ENCODE measurements around the gene KIF16B. TPM values are rescaled to one million over a fixed set of nuclear protein-coding genes. Genes with fewer than 3 reads are reported as not detected.

Gene KIF16B
- total RNA-seq, 6 donors from 2014 or later, result 18.4 to 114 (median 26.3) TPM

GRCh38 chr20:16327606-16328005 is 245.6 kb downstream of the KIF16B start:
- no peak for DNase-seq
- no peak for ATAC-seq (ENCODE audit: low FRiP score in 2 of 2)
- Histone ChIP-seq H3K27me3 (no peaks in the 10 kb centered on the region), H3K4me1 (no peaks in the 10 kb centered on the region), H3K9me3 (no peaks in the 10 kb centered on the region), H3K36me3 (peaks cover 0 to 4% (median 0%) of the 10 kb centered on the region in 4 donors), H3K4me3 (no peak overlapping the region), H3K27ac (no peak overlapping the region)
- TF ChIP-seq EP300 (IDR thresholded peaks at IDR 0.05) (no peak), POLR2AphosphoS5 (IDR thresholded peaks at IDR 0.05) (no peak), POLR2A (IDR thresholded peaks at IDR 0.05) (no peak), CTCF (IDR thresholded peaks at IDR 0.05) (no peak)
- WGBS, 2 donors, result 100% methylated on average over 1 of the region's 1 CpG

DNA sequence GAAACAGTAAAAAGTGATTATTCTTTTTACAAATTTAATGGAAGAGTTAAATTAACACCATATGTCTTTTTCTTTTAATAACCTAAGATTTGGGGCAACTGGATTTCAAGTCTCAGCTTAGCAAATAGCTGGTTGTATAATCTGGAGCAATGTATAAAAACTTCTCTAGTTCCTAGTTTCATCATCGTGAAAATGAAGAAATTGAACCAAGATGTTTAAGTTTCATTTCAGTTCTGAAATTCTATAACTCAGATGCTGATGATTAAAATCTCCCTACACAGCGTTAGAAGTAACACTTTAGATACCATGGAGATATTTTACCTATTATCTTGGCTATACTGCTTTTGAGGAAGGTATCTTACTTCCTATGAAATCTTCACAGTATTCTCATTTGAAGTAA is 252.0 kb downstream of the KIF16B start:
- Histone ChIP-seq H3K27ac (no peak overlapping the region), H3K4me3 (no peak overlapping the region), H3K4me1 (no peaks in the 10 kb centered on the region), H3K9me3 (no peaks in the 10 kb centered on the region), H3K27me3 (no peaks in the 10 kb centered on the region), H3K36me3 (no peaks in the 10 kb centered on the region)
- no peak for TF ChIP-seq CTCF (IDR thresholded peaks at IDR 0.05)
- TF ChIP-seq POLR2AphosphoS5 (IDR thresholded peaks at IDR 0.05), result no peak
- no peak for TF ChIP-seq POLR2A (IDR thresholded peaks at IDR 0.05)
- no peak for TF ChIP-seq EP300 (IDR thresholded peaks at IDR 0.05)
- DNase-seq (no peak), ATAC-seq (ENCODE audit: low FRiP score in 2 of 2) (no peak)
- WGBS, 2 donors, result 91 to 92% methylated on average over 2 of the region's 2 CpGs

DNA sequence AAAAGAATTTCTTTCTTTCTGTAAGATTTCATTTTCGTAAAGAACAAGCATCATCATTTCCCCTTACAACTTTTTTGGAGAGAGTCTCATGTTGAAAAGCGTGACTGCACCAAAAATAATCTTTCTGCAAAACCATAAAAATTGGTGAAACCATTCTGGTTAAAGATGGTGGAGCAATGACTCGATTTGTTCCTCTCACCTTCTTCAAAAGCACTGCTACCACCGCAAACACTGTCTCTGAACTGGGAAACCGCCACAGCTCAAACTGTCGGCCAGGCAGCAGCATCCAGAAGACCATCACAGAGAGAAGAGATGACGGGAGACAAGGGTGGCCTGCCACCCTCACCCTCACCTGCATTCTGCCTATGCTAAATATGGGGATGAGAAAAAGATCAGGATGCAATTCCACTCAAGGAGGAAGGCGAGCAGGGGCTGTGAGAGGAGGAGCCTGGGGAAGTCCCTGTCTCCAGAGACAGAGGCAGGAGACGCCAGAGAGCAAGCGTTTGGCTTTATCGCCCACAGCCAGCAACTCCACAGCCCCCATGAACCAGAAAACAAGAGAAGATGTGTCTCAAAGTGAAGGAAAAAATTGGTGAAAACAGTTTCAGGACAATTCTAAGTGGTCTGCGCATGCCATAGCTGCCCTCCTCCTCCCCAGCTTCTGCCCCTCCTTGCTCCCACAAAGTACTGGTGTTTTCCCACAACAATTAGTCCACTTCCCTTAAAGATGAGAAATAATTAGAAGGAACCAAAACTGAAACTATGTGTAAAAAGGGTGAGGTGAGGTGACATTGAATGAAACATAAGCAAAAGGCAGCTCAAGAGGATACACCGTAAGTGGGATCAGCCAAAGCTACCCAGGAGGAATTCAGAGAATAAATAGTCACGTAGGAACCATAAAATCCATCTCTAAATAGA is 255.5 kb downstream of the KIF16B start:
- WGBS, 2 donors, result 77 to 81% methylated on average over 14 of the region's 14 CpGs
- Histone ChIP-seq H3K36me3 (peaks cover 0 to 3% (median 0%) of the 10 kb centered on the region in 4 donors), H3K27me3 (no peaks in the 10 kb centered on the region), H3K27ac (peak overlapping the region in 1 of 4 donors; percentile 18), H3K9me3 (no peaks in the 10 kb centered on the region), H3K4me1 (no peaks in the 10 kb centered on the region), H3K4me3 (peak overlapping the region in 1 of 4 donors; percentile 12)
- ATAC-seq (ENCODE audit: low FRiP score in 2 of 2), result no peak
- no peak for DNase-seq
- TF ChIP-seq POLR2A (IDR thresholded peaks at IDR 0.05) (no peak), POLR2AphosphoS5 (IDR thresholded peaks at IDR 0.05) (no peak), EP300 (IDR thresholded peaks at IDR 0.05) (no peak), CTCF (IDR thresholded peaks at IDR 0.05) (no peak)

- ATAC-seq (ENCODE audit: low FRiP score in 2 of 2), result no peak
Measured at GRCh38 chr20:16316513-16316912, 256.7 kb downstream of the KIF16B start.

More at GRCh38 chr20:16316513-16316912, 256.7 kb downstream of the KIF16B start:
- TF ChIP-seq EP300 (IDR thresholded peaks at IDR 0.05) (no peak), POLR2A (IDR thresholded peaks at IDR 0.05) (no peak), CTCF (IDR thresholded peaks at IDR 0.05) (no peak), POLR2AphosphoS5 (IDR thresholded peaks at IDR 0.05) (no peak)
- DNase-seq, result no peak
- Histone ChIP-seq H3K27ac (no peak overlapping the region), H3K4me1 (no peaks in the 10 kb centered on the region), H3K9me3 (no peaks in the 10 kb centered on the region), H3K36me3 (peaks cover 0 to 3% (median 0%) of the 10 kb centered on the region in 4 donors), H3K27me3 (no peaks in the 10 kb centered on the region), H3K4me3 (no peak overlapping the region)
- WGBS, 2 donors, result 84 to 86% methylated on average over 3 of the region's 3 CpGs
